22Rv1 (cell line): ENCODE results near the gene FAT2.

Experiments
- ZFX ChIP-seq: fragments of 450-650 bp; IDR thresholded peaks from 2 replicates; pipeline ENCODE4 v1.6.1; 2017; ENCODE audit warnings: antibody characterized with exemption, borderline replicate concordance
- TF ChIP-seq, protein P1 (sequence below): fragments of 450-650 bp; IDR thresholded peaks from 2 replicates; pipeline ENCODE4 v1.5.1; 2017; ENCODE audit warnings: mild to moderate bottlenecking

DNA sequence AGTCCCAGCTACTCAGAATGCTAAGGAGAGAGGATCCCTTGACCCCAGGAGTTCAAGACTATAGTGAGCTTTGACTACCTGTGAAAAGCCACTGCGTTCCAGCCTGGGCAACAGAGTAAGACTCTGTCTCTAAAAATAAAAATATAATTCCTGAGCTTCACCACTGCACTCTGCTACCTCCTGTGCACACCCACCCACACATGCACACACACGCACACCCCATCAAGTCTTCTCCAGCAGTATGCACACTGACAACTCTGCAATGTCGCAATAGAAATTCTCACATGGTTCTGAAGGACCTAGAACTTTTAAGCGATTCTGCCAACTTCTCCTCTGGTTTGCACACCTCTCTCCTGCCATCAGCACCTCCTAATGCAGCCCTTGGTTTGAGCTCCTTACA lies 47.5 kb upstream of the FAT2 start:
- TF ChIP-seq, protein P1, sequence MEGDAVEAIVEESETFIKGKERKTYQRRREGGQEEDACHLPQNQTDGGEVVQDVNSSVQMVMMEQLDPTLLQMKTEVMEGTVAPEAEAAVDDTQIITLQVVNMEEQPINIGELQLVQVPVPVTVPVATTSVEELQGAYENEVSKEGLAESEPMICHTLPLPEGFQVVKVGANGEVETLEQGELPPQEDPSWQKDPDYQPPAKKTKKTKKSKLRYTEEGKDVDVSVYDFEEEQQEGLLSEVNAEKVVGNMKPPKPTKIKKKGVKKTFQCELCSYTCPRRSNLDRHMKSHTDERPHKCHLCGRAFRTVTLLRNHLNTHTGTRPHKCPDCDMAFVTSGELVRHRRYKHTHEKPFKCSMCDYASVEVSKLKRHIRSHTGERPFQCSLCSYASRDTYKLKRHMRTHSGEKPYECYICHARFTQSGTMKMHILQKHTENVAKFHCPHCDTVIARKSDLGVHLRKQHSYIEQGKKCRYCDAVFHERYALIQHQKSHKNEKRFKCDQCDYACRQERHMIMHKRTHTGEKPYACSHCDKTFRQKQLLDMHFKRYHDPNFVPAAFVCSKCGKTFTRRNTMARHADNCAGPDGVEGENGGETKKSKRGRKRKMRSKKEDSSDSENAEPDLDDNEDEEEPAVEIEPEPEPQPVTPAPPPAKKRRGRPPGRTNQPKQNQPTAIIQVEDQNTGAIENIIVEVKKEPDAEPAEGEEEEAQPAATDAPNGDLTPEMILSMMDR = no peak
- TF ChIP-seq ZFX = no peak
